Measurements from ENCODE around the gene FAM83F.

- TF ChIP-seq CTCF (IDR thresholded peaks at IDR 0.05; ENCODE audit: insufficient read depth, low read length, poor library complexity, severe bottlenecking) (no peak), EZH2phosphoT487 (conservative IDR thresholded peaks at IDR 0.05; ENCODE audit: low read length) (no peak)
These were observed 10.1 kb downstream of the FAM83F start for GRCh38 chr22:40004836-40005235.
